ENCODE data around the gene PAN3.
A peak's percentile ranks its signal among the peaks of the same experiment; 100 is the strongest.

- TF ChIP-seq CTCF (IDR thresholded peaks at IDR 0.05) (0 out of 2 replicates have a peak, but pooled peaks have one; percentile 4), ZFX (IDR thresholded peaks at IDR 0.05; ENCODE audit: borderline replicate concordance) (no peak)
Measured at GRCh38 chr13:28138756-28139470, 568 bp downstream of the PAN3 start.

Data from 22Rv1 (cell line).